ENCODE data around the gene IFNA13.
A peak's percentile ranks its signal among the peaks of the same experiment; 100 is the strongest.

Gene IFNA13

DNA sequence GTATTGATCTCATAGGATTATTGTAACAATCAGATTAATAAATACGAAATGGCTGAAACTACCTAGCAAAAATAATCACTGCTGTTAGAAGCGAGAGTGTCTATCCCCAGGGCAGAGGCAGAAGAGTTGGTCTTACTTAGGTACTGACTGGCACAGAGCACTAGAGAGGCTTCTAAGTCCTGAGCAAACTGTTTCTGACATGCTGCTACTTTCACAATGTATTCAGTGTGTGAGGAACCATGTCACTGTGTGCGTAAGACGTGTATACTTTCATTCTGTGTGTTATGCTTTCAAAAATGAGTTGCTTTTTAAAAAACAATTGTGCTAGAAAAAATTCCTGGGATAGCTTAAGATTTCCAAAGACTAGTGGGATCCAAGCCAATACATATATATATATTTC is 27.1 kb downstream of the IFNA13 start:
- H3K4me2 ChIP-seq (ENCODE audit: low read depth, low read length, poor library complexity, severe bottlenecking): no peak overlapping the region
- no peaks in the 10 kb centered on the region for H3F3A ChIP-seq (ENCODE audit: low read depth)
- no peaks in the 10 kb centered on the region for H3K9me3 ChIP-seq (ENCODE audit: insufficient read depth, low read depth, low read length)
- no peak overlapping the region for H3K4me3 ChIP-seq (ENCODE audit: low read length, poor library complexity, severe bottlenecking)
- no peak overlapping the region for H2AFZ ChIP-seq (ENCODE audit: low read length)
- no peaks in the 10 kb centered on the region for H4K20me1 ChIP-seq (ENCODE audit: insufficient read depth, low read length, poor library complexity, severe bottlenecking)
- H3K79me2 ChIP-seq (ENCODE audit: insufficient read depth, low read length): no peaks in the 10 kb centered on the region
- H3K36me3 ChIP-seq (ENCODE audit: insufficient read depth, low read length): no peaks in the 10 kb centered on the region
- no peak overlapping the region for H3K9ac ChIP-seq (ENCODE audit: low read depth, low read length, poor library complexity, severe bottlenecking)
- no peaks in the 10 kb centered on the region for H3K4me1 ChIP-seq (ENCODE audit: insufficient read depth, low read length, poor library complexity, severe bottlenecking)
- no peaks in the 10 kb centered on the region for H3K9me2 ChIP-seq (replicated peaks; ENCODE audit: low read depth, low read length)
- TF ChIP-seq, protein P1, sequence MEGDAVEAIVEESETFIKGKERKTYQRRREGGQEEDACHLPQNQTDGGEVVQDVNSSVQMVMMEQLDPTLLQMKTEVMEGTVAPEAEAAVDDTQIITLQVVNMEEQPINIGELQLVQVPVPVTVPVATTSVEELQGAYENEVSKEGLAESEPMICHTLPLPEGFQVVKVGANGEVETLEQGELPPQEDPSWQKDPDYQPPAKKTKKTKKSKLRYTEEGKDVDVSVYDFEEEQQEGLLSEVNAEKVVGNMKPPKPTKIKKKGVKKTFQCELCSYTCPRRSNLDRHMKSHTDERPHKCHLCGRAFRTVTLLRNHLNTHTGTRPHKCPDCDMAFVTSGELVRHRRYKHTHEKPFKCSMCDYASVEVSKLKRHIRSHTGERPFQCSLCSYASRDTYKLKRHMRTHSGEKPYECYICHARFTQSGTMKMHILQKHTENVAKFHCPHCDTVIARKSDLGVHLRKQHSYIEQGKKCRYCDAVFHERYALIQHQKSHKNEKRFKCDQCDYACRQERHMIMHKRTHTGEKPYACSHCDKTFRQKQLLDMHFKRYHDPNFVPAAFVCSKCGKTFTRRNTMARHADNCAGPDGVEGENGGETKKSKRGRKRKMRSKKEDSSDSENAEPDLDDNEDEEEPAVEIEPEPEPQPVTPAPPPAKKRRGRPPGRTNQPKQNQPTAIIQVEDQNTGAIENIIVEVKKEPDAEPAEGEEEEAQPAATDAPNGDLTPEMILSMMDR (conservative IDR thresholded peaks at IDR 0.05; ENCODE audit: low read length): no peak
- TF ChIP-seq EZH2phosphoT487 (IDR thresholded peaks at IDR 0.05; ENCODE audit: borderline replicate concordance): no peak
- no peaks in the 10 kb centered on the region for H3K27me3 ChIP-seq (ENCODE audit: insufficient read depth, low read length, poor library complexity, severe bottlenecking)

DNA sequence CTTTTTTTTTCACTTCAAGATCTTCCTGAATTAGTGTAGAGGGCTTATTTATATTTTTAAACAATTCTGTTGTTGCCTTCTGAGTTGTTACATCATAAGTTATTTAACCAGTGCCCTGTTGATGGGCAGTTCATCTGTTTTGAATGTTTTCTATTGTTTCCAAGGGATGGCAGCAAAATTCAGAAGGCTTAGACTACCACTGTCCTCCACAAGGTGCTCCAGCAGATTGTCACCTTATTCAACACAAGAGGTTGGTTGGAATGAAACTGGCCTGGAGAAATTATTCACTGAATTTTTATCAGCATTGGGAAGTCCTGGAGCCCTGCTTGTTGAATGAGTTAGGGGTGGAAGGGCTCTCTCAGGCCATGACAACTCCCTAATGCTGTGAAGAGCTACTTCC is 31.4 kb downstream of the IFNA13 start:
- Histone ChIP-seq H3K4me3 (ENCODE audit: low read length, poor library complexity, severe bottlenecking) (no peak overlapping the region), H4K20me1 (ENCODE audit: insufficient read depth, low read length, poor library complexity, severe bottlenecking) (peaks cover 27% of the 10 kb centered on the region), H3K9me3 (ENCODE audit: insufficient read depth, low read depth, low read length) (no peaks in the 10 kb centered on the region), H3K36me3 (ENCODE audit: insufficient read depth, low read length) (no peaks in the 10 kb centered on the region), H3K9me2 (replicated peaks; ENCODE audit: low read depth, low read length) (no peaks in the 10 kb centered on the region), H3K9ac (ENCODE audit: low read depth, low read length, poor library complexity, severe bottlenecking) (no peak overlapping the region), H3K4me1 (ENCODE audit: insufficient read depth, low read length, poor library complexity, severe bottlenecking) (peaks cover 8% of the 10 kb centered on the region), H3K4me2 (ENCODE audit: low read depth, low read length, poor library complexity, severe bottlenecking) (no peak overlapping the region), H3K79me2 (ENCODE audit: insufficient read depth, low read length) (peaks cover 37% of the 10 kb centered on the region), H3F3A (ENCODE audit: low read depth) (no peaks in the 10 kb centered on the region), H3K27me3 (ENCODE audit: insufficient read depth, low read length, poor library complexity, severe bottlenecking) (no peaks in the 10 kb centered on the region), H2AFZ (ENCODE audit: low read length) (0 out of 2 replicates have a peak overlapping the region, but pooled peaks have one; percentile 23)
- no peak for TF ChIP-seq EZH2phosphoT487 (IDR thresholded peaks at IDR 0.05; ENCODE audit: borderline replicate concordance)
- TF ChIP-seq, protein P1 (conservative IDR thresholded peaks at IDR 0.05; ENCODE audit: low read length): peak; percentile 27; the same call in 1 of the 2 replicates

DNA sequence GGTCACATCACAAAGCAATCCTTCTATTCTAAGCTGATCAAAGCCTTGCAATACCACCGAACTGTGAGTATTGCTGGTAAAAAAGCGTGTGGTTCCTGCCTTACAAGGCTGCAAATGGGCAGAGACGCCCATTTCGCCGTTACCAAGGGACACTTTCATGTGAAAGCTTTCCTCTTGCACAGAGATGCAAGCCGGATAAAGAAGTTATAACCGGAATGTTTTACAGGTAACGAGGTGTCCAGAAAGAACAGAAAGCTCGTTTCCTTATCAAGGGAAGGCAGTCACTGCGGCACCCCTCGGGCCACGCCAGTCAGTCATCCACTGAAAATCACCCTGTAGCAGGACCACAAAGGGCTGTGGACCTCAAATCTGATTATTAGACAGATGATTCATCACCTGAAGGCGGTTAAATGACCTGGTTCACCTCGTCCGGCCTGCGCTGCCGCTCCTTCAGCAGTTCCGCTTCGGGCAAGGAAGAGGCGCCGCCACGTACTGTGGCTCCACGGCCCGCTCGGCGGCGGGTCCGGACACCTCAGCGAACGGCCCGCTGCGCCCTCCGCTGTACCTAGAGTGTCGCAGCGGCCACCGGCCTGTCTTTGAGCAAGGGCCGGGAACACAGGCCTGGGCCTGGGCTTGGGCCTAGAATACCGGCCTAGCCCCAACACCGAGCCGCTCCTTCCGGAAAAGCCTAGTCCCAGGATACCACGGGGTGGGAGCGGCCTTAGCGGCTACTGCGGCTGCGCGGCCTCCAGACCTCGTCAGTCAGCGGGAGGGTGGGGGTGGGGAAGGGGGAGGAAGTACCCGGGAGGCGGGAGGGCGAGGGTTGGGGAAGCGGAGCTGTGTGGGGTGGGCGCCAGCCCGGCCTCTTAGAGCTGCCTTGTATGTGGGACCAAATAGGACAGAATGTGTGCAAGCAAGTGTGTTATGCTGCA is 32.9 kb downstream of the IFNA13 start, which contains the start of gene KLHL9:
Gene KLHL9 (minus strand): TSS at position 704 of the 932 bp plus-strand sequence. CDS start 545 bp downstream, at position 159.
- Histone ChIP-seq H3F3A (ENCODE audit: low read depth) (no peaks in the 10 kb centered on the region), H2AFZ (ENCODE audit: low read length) (peak within 1 kb of the TSS; percentile 82), H3K9ac (ENCODE audit: low read depth, low read length, poor library complexity, severe bottlenecking) (peak within 1 kb of the TSS; percentile 96), H3K79me2 (ENCODE audit: insufficient read depth, low read length) (peaks cover 51% of the 10 kb centered on the region), H3K4me3 (ENCODE audit: low read length, poor library complexity, severe bottlenecking) (peak within 1 kb of the TSS; percentile 81), H3K36me3 (ENCODE audit: insufficient read depth, low read length) (no peaks in the 10 kb centered on the region), H3K27me3 (ENCODE audit: insufficient read depth, low read length, poor library complexity, severe bottlenecking) (no peaks in the 10 kb centered on the region), H4K20me1 (ENCODE audit: insufficient read depth, low read length, poor library complexity, severe bottlenecking) (peaks cover 37% of the 10 kb centered on the region), H3K4me1 (ENCODE audit: insufficient read depth, low read length, poor library complexity, severe bottlenecking) (peaks cover 8% of the 10 kb centered on the region), H3K9me3 (ENCODE audit: insufficient read depth, low read depth, low read length) (no peaks in the 10 kb centered on the region), H3K9me2 (replicated peaks; ENCODE audit: low read depth, low read length) (no peaks in the 10 kb centered on the region), H3K4me2 (ENCODE audit: low read depth, low read length, poor library complexity, severe bottlenecking) (peak within 1 kb of the TSS; percentile 77)
- TF ChIP-seq, protein P1 (conservative IDR thresholded peaks at IDR 0.05; ENCODE audit: low read length): no peak
- no peak for TF ChIP-seq EZH2phosphoT487 (IDR thresholded peaks at IDR 0.05; ENCODE audit: borderline replicate concordance)
